ENCODE data around the gene MPRIP. TPM values are rescaled to one million over a fixed set of nuclear protein-coding genes. Genes with fewer than 3 reads are reported as not detected.

The MPRIP gene
- total RNA-seq, 1 experiment from 2014 or later: 140 TPM

DNA sequence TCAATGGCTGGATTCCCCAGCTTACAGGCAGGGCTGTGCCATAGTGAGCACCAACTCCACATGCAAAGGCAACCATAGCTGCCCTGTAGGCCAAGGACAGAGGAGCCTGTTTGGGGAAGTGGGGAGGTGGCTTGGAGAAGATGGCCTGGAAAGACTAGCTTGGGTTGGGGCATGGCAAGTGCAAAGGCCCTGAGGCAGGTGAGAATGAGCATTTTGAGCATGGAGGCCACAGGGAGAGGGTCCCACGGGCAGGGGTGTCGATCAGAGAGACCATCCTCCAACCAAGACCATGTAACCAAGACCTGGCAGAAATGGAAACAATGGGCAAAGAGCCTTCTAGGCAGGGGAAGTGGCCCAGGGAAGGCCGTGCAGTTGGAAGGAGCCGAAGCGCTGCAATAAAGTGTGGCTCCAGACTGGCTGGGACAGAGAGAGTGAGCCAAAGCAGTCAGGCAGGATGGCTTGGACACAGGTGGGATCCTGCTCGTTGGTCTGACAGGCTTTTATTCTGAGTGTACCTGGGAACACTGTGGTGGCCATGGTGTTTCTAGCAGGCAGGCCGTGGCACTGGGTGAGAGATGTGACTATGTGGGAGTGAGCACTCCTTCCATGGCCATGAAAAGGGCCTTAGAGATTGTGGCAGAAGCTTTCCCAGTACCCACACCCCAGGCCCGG, 24.8 kb upstream of the MPRIP start:
- no peak for ATAC-seq
- H3K27ac Mint-ChIP-seq: peak overlapping the region; percentile 32; the same call in 1 of the 2 replicates
- no peak for DNase-seq (ENCODE audit: low spot score)
- no peak overlapping the region for H3K4me3 Mint-ChIP-seq
- TF ChIP-seq CREB1 (CRISPR knock-in tag; IDR thresholded peaks at IDR 0.05): no peak
- TF ChIP-seq, protein P1, sequence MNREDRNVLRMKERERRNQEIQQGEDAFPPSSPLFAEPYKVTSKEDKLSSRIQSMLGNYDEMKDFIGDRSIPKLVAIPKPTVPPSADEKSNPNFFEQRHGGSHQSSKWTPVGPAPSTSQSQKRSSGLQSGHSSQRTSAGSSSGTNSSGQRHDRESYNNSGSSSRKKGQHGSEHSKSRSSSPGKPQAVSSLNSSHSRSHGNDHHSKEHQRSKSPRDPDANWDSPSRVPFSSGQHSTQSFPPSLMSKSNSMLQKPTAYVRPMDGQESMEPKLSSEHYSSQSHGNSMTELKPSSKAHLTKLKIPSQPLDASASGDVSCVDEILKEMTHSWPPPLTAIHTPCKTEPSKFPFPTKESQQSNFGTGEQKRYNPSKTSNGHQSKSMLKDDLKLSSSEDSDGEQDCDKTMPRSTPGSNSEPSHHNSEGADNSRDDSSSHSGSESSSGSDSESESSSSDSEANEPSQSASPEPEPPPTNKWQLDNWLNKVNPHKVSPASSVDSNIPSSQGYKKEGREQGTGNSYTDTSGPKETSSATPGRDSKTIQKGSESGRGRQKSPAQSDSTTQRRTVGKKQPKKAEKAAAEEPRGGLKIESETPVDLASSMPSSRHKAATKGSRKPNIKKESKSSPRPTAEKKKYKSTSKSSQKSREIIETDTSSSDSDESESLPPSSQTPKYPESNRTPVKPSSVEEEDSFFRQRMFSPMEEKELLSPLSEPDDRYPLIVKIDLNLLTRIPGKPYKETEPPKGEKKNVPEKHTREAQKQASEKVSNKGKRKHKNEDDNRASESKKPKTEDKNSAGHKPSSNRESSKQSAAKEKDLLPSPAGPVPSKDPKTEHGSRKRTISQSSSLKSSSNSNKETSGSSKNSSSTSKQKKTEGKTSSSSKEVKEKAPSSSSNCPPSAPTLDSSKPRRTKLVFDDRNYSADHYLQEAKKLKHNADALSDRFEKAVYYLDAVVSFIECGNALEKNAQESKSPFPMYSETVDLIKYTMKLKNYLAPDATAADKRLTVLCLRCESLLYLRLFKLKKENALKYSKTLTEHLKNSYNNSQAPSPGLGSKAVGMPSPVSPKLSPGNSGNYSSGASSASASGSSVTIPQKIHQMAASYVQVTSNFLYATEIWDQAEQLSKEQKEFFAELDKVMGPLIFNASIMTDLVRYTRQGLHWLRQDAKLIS (CRISPR knock-in tag; IDR thresholded peaks at IDR 0.05; ENCODE audit: borderline replicate concordance): no peak
- no peak for TF ChIP-seq ETV6 (CRISPR knock-in tag; IDR thresholded peaks at IDR 0.05)
- TF ChIP-seq, protein P2, sequence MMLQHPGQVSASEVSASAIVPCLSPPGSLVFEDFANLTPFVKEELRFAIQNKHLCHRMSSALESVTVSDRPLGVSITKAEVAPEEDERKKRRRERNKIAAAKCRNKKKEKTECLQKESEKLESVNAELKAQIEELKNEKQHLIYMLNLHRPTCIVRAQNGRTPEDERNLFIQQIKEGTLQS (CRISPR knock-in tag; conservative IDR thresholded peaks at IDR 0.05): no peak
- TF ChIP-seq ZNF416 (CRISPR knock-in tag; IDR thresholded peaks at IDR 0.05): no peak
- no peak for TF ChIP-seq ZNF121 (CRISPR knock-in tag; IDR thresholded peaks at IDR 0.05)
- no peak for TF ChIP-seq GABPB1 (CRISPR knock-in tag; IDR thresholded peaks at IDR 0.05)
- no peak for TF ChIP-seq RELA (CRISPR knock-in tag; IDR thresholded peaks at IDR 0.05; ENCODE audit: borderline replicate concordance)
- POLR2A ChIA-PET: no interaction called here
- H3K27me3 Mint-ChIP-seq (ENCODE audit: low read depth): peaks cover 2% of the 10 kb centered on the region; the same call in 1 of the 2 replicates
- CTCF ChIA-PET: no interaction called here
- H3K36me3 Mint-ChIP-seq: no peaks in the 10 kb centered on the region
- peaks cover 8% of the 10 kb centered on the region for H3K4me1 Mint-ChIP-seq
- H3K9me3 Mint-ChIP-seq: peaks cover 6% of the 10 kb centered on the region

DNA sequence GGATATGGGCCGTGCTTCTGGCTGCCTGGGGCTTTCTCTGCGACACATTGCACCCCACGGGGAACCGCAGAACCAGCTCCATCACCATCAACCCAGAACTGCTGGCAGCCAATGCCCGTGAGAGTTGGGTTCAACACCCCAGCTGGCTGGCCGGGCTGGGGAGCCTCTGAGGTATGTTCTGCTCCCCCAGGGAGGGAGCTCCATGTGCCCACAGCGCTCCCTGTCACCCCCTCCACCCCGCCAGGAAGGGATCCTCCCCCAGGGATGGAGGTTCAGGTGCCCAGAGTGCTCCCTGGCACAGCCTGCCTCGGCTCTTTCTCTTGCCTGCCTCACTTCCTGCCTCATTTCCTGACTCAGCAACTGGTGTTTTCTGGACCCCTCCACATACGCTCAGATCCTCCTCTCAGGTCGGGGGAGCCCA, 24.2 kb upstream of the MPRIP start:
- POLR2A ChIA-PET: no interaction called here
- no peaks in the 10 kb centered on the region for H3K36me3 Mint-ChIP-seq
- H3K9me3 Mint-ChIP-seq: peaks cover 6% of the 10 kb centered on the region
- H3K27ac Mint-ChIP-seq: peak overlapping the region; percentile 76; the same call in 1 of the 2 replicates
- H3K4me3 Mint-ChIP-seq: no peak overlapping the region
- TF ChIP-seq, protein P3, sequence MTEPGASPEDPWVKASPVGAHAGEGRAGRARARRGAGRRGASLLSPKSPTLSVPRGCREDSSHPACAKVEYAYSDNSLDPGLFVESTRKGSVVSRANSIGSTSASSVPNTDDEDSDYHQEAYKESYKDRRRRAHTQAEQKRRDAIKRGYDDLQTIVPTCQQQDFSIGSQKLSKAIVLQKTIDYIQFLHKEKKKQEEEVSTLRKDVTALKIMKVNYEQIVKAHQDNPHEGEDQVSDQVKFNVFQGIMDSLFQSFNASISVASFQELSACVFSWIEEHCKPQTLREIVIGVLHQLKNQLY (CRISPR knock-in tag; IDR thresholded peaks at IDR 0.05): no peak
- TF ChIP-seq MXD4 (CRISPR knock-in tag; IDR thresholded peaks at IDR 0.05; ENCODE audit: borderline replicate concordance) (no peak), NR3C1 (CRISPR knock-in tag; conservative IDR thresholded peaks at IDR 0.05; ENCODE audit: low read depth) (no peak), FOXK1 (CRISPR knock-in tag; IDR thresholded peaks at IDR 0.05) (no peak)
- TF ChIP-seq, protein P4, sequence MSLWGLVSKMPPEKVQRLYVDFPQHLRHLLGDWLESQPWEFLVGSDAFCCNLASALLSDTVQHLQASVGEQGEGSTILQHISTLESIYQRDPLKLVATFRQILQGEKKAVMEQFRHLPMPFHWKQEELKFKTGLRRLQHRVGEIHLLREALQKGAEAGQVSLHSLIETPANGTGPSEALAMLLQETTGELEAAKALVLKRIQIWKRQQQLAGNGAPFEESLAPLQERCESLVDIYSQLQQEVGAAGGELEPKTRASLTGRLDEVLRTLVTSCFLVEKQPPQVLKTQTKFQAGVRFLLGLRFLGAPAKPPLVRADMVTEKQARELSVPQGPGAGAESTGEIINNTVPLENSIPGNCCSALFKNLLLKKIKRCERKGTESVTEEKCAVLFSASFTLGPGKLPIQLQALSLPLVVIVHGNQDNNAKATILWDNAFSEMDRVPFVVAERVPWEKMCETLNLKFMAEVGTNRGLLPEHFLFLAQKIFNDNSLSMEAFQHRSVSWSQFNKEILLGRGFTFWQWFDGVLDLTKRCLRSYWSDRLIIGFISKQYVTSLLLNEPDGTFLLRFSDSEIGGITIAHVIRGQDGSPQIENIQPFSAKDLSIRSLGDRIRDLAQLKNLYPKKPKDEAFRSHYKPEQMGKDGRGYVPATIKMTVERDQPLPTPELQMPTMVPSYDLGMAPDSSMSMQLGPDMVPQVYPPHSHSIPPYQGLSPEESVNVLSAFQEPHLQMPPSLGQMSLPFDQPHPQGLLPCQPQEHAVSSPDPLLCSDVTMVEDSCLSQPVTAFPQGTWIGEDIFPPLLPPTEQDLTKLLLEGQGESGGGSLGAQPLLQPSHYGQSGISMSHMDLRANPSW (CRISPR knock-in tag; conservative IDR thresholded peaks at IDR 0.05; ENCODE audit: low read depth): no peak
- TF ChIP-seq, protein P5, sequence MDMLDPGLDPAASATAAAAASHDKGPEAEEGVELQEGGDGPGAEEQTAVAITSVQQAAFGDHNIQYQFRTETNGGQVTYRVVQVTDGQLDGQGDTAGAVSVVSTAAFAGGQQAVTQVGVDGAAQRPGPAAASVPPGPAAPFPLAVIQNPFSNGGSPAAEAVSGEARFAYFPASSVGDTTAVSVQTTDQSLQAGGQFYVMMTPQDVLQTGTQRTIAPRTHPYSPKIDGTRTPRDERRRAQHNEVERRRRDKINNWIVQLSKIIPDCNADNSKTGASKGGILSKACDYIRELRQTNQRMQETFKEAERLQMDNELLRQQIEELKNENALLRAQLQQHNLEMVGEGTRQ (CRISPR knock-in tag; IDR thresholded peaks at IDR 0.05): no peak
- H3K27me3 Mint-ChIP-seq (ENCODE audit: low read depth): peaks cover 2% of the 10 kb centered on the region; the same call in 1 of the 2 replicates
- peaks cover 8% of the 10 kb centered on the region for H3K4me1 Mint-ChIP-seq
- DNase-seq (ENCODE audit: low spot score) (no peak), ATAC-seq (no peak)
- CTCF ChIA-PET: no interaction called here
